Measurements from ENCODE around the gene ANAPC2.

Gene ANAPC2

DNA sequence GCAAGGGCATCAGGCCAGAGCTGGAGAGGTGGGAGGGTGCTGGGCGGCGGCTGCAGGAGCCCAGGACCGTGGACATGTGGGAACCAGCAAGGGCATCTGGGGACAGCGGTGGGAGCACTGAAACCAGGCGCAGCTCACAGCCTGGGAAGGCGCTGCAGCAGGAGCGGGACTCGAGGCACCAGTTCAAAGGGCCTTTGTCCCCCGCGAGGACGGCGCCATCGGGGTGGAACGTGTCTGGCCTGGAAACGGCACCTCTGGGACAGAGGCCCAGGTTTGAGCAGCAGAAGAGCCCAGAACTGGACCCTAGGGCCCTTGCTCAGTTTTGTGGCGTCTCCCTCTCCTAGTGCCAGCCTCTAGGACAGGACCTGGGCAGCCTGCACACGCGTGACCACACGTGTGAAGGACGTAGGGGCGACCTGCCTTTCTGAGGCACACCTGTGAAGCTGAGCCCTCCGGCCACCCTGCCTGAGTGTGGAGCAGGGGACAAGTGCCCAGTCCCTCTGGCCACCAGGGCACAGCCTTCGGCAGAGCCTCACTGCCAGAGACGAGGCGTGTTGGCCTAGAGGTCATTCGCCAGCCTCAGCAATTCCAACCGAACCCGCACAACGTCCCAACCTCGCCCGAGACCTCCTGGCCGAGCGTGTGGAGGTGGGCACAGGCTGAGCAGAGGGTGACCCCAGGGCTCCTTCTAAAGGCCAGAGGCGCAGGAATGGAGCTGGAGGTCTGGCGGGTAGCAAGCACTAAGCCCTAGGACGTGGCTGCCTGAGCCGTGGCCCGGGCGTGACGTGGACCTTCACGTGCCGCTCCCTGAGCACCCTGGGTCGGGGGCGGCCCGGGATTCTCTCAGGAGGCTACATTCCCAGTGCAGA lies 14.3 kb downstream of the ANAPC2 start:
- no peak for DNase-seq

DNA sequence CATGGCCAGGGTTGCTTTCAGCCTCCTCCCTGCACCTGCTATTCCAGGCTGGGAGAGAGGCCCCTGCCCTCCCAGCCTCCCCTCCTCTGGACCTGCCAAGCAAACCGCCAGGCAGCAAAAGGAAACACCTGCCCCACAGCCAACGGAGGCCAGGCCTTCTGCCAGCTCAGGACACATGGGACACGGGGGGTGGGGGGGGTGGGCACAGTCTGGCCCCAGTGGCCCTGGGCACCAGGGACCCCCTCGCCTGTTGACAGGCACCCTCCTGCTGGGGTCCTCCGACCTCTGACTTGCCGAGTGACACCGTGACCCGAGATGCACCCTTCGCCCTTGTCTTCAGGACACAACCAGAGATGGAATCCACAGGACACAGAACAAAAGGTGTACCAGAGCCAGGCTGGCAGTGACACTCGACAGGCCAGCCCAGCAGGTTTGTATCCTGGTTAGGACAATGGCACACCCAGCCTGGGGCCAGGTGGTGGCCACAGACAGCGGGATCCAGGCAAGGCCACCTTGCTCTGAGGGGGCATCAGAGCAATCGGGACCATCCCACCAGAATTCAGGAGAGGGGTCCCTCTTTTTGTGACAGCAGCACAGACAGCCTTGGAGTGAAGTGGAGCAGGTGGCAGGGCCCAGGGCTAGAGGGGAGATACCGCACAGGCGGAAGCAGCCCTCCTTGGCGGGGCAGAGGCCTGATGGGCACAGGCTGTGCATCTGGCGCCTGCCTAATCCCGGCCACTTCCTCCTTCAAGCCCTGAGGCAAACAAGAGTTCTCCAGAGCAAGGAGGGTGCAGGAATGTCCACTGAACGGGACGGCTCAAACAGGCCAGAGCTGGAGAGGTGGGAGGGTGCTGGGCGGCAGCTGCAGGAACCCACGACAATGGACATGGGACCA lies 15.2 kb downstream of the ANAPC2 start:
- no peak for DNase-seq

DNA sequence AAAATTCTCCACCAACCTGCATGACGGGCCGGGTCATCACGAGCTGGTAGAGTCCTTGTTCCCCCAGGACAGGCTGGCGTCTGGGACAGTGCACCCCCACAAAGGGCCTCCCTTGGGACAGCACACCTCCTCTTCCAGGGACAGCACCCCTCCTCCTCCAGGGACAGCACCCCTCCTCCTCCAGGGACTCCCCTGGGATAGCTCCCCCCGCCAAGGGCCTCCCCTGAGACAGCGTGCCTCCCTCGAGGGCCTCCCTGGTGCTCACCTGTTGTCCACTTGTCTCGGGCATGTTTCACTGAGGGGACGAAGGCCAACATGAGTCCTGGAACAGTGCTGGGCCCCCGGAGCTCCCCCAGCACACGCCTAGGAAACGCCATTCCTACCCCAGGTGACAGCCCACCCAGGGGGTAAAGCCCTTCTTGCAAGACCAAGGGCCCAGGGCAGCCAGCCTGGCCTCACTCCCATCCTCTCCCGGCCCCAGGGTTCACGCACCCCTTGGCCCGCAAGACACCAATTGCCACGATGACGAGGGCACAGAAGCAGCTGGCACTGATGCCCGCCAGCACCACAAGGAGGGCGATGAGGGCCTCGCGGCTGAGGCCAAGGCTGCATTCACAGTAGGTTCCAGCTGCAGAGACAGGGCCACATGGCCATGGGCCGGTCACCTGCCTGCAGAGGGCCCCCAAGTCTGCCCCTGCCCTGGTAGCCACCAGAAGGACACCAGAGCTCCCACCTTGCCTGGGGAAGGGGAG lies 17.0 kb downstream of the ANAPC2 start:
- no peak for DNase-seq

DNA sequence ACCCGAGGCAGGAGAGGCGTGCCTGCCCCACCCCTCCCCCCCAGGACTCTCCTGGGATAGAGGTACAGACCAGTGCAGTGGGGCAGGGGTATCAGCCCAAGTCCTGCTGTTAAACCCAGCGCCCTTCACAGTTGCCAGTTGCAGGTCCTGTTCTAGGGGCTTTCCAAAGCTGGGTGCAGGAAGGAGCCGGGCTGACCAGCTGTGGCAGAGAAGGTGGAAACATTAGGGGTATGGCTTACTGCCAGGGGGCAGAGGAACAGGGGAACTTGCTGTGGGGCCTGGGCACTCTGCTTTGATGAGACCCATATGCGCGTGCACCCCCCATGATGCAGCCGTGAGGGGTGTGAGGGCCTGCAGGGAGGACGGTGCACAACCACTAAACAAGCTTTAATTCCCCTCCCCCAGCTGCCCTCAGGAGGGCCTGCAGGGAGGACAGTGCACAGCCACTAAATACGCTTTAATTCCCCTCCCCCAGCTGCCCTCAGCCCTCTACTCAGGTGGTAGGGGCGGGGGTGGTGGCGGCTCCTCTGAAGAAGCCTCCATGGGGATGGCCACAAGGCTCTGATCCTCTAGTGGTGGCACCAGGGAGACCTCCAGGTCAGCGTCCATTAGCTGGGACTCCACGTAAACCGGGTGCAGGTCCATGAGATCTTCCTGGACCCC lies 17.7 kb downstream of the ANAPC2 start:
- no peak for DNase-seq

GRCh38 chr9:137169896-137170358 lies 18.4 kb downstream of the ANAPC2 start, which contains the start of gene LRRC26:
Gene LRRC26 (minus strand): TSS chr9:137170051. CDS start chr9:137169943, 108 bp downstream.
- DNase-seq, result no peak

- no peak for DNase-seq
Observed at GRCh38 chr9:137168904-137169856, 19.2 kb downstream of the ANAPC2 start.

DNA sequence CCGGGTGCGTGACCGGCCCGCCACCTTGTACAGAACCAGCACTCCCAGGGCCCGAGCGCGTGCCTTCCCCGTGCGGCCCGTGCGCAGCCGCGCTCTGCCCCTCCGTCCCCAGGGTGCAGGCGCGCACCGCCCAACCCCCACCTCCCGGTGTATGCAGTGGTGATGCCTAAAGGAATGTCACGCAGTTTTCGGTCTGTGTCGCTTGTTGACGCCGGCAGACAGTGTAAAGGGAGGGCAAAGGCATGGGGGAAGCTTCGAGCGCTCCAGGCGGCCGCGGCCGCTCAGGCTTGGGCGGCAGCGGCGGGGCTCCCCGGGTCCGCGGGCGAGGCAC lies 19.8 kb downstream of the ANAPC2 start:
- no peak for DNase-seq

- DNase-seq, result no peak
Observed at GRCh38 chr9:137167747-137168572, 20.4 kb downstream of the ANAPC2 start.

DNA sequence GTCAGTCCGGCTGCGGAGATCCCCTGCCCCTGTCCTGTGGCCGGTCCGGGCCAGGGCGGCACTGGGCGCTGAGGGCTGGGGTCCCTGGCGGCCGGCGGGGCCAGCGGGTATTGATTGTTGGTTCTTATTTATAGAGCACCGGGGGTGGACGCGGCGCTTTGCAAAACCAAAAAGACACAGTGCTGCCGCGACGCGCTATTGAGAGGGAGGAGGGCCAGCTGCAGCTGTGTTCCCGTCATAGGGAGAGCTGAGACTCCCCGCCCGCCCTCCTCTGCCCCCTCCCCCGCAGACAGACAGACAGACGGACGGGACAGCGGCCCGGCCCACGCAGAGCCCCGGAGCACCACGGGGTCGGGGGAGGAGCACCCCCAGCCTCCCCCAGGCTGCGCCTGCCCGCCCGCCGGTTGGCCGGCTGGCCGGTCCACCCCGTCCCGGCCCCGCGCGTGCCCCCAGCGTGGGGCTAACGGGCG lies 21.0 kb downstream of the ANAPC2 start:
- DNase-seq, result no peak

DNA sequence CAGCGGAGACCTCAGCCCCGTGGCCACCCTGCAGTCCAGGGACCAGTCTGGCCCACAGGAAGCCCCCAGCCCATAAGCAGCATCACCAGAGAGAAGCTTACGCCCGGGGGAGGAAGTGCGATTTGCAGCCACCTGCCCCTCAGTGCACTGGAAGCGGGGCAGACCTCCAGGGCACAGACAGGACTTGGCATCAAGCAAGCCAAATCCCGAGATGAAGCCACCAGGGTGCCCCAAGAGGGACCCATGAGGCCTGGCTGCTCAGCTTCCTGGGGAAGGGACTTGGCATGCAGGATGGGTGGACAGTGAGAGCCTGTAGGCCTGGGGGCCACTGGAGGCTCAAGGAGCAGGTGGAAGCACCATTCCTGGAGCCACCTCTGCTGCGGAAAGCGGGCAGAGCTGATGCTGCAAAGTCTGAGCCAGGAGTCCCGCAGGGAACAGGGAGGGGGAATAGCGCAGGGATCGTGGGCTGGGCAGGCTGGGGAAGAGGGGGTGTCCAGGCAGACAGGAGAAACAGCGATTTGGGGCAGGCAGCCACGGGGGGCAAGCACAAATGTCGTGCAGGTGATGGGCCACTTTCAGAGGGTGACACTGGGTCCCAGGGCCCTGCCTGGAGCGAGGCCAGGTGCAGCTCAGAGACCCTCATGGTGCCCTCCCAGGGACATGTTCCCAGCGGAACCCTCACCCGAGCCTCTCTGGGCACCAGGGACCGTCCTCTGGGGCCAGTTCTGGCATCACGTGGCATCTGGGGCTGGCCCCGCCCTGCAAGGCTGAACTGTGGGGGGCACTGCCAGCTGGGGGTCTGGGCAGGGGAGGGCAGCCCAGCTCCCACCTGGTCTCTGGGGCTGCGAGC lies 21.8 kb downstream of the ANAPC2 start:
- no peak for DNase-seq

DNA sequence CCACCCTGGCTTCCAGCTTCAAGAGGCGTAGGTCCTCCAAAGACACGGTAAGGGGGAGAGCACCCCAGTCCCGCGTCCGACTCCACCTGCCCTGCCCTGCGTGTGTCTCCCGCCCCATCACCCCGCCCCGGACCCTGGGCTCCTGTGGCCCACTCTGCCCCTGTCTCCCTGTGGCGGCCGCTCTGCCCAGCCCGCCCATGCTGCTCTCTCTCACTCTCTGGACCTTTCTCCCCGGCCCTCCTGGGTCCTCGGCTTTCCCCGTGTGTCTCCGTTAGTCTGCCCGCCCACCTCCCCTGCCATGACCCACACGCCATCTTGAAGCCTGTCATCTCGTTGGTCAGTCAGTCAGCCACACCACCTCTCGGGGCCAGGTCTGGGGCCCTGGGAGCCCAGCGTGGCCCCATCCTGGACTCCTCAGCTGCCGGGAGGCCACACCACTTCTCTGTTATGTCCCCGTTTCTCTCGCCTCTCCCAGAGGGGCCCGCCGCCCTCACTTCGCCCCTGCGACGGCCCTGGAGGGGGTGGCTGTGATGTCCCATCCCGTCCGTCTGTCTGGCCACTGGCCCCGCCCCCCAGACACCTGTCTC lies 23.0 kb downstream of the ANAPC2 start:
- DNase-seq, result no peak

DNA sequence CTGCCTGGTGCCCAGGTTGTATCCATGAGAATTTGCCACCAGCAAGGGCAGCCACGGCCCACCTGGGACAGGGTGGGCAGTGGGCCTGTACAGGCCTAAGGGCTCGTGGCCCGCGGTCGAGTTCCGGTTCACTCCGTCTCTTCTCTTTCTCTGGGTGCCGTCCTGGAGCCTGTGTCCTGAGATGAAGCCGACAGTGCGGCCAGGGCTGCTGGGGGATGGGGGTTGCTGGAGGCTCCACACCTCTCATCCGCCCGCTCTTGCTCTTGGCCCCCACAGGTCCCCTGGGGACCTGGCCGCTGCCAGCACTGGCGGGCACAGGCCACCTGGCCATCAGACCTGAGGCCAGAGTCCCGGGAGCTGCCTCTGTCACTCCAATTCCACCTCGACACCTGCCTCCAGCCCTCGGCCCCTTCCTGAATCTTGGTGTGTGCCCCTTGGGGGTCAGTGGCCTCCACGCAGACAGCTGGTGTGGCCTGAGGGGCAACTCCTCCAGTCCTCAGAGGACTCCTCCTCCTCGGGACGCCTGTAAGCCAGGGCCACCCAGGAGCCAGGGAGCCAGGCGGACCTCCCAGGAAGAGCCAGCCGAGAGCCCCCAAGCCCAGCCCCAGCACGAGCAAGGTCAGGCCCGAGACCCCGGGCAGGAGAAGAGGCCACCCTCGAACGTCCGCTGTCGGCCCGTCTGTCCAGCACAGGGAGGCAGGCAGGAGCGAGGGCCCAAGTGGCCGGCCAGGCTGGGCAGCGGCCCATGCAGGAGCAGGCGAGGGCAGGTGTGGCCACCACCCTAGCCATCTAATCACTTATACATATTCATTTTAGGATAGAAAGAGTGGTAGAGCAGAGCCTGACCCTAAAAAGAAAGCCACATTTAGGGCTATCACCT lies 23.8 kb downstream of the ANAPC2 start:
- DNase-seq, result no peak

- no peak for DNase-seq
Observed at GRCh38 chr9:137163805-137164204, 24.6 kb downstream of the ANAPC2 start.

- DNase-seq, result no peak
Observed at GRCh38 chr9:137163365-137163715, 25.0 kb downstream of the ANAPC2 start.

GRCh38 chr9:137162505-137163364 lies 25.6 kb downstream of the ANAPC2 start:
- DNase-seq, result peak; percentile 34

- no peak for DNase-seq
Observed at GRCh38 chr9:137161558-137162486, 26.5 kb downstream of the ANAPC2 start.

All from activated T-cell treated with anti-CD3 and anti-CD28 coated beads, Interleukin-2, amount 50 U/mL, for 1 hour (primary cell).